ENCODE measurements around the gene AGTPBP1.
A peak's percentile ranks its signal among the peaks of the same experiment; 100 is the strongest.
"Not testable (repeated sequence)": the region's sequence is repeated elsewhere in the genome, so short reads cannot be mapped to it uniquely, and the experiment has no call there.

Gene AGTPBP1

GRCh38 chr9:85639675-85640186 lies 102.0 kb downstream of the AGTPBP1 start:
- DNase-seq (ENCODE audit: low read depth, low spot score) = no peak

- DNase-seq (ENCODE audit: low read depth, low spot score) = no peak
These were observed 109.9 kb downstream of the AGTPBP1 start for GRCh38 chr9:85631809-85632208.

- no peak for DNase-seq (ENCODE audit: low read depth, low spot score)
These were observed 111.1 kb downstream of the AGTPBP1 start for GRCh38 chr9:85630676-85631075.

DNA sequence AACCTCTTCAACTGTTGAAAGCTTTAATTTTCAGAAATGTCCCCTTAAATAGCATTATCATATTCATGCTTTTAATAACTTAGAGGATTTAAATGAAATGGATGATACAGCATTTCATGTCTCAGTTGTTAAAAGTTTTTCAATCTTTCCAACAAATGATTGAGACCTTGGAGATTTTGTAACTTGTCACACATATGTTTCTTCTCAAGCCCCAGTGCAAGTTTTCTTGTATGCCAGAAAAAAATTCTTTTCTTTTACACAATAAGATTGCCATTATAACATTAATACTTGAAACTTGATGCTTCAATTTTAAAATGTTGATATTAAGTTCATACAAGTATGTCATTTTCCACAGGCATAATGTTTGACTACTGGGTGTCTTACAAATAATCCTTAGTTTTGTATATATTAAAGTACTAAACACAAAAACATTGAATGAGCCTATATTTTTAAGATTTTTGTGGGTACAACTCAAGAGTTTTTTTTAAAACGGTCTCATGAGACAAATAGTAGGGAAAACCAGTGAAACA lies 124.5 kb downstream of the AGTPBP1 start:
- DNase-seq (ENCODE audit: low read depth, low spot score) = no peak

DNA sequence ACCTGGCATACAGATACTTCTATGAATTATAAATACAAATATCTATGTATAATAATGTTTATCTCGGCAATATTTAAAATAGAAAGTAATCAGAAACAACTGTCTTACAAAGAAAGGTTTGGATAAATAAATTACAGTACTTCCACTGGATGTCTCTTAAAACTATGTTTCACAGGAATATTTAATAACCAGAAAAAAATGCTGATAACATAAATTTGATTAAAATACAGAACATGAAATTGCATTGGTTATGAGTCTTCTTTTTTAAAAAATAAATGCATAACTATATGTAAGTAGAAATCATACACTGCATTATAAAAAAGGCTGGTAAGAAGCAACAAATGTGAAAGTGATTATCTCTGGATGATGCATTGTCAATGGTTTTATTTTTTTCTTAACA lies 126.0 kb downstream of the AGTPBP1 start:
- no peak for DNase-seq (ENCODE audit: low read depth, low spot score)

- peak; percentile 85 for DNase-seq (ENCODE audit: low read depth, low spot score)
These were observed 131.5 kb downstream of the AGTPBP1 start for GRCh38 chr9:85610074-85610860.

DNA sequence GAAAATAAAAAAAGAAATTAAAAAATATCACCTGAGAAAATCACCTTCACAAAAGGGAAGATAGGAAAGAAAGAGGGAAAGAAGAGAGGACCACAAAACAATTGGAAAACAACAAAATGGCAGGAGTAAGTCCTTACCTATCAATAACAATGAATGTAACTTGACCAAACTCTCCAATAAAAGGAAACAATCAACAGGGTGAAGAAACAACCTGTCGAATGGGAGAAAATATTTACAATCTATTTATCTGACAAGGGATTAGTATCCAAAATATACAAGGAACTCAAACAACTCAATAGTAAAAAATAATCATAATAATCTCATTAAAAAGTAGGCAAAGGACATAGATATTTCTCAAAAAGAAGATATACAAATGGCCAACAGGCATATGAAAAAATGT lies 135.8 kb downstream of the AGTPBP1 start:
- DNase-seq (ENCODE audit: low read depth, low spot score) = no peak

- DNase-seq (ENCODE audit: low read depth, low spot score) = no peak
These were observed 137.8 kb downstream of the AGTPBP1 start for GRCh38 chr9:85603936-85604335.

- DNase-seq (ENCODE audit: low read depth, low spot score) = no peak
These were observed 139.0 kb downstream of the AGTPBP1 start for GRCh38 chr9:85602742-85603141.

DNA sequence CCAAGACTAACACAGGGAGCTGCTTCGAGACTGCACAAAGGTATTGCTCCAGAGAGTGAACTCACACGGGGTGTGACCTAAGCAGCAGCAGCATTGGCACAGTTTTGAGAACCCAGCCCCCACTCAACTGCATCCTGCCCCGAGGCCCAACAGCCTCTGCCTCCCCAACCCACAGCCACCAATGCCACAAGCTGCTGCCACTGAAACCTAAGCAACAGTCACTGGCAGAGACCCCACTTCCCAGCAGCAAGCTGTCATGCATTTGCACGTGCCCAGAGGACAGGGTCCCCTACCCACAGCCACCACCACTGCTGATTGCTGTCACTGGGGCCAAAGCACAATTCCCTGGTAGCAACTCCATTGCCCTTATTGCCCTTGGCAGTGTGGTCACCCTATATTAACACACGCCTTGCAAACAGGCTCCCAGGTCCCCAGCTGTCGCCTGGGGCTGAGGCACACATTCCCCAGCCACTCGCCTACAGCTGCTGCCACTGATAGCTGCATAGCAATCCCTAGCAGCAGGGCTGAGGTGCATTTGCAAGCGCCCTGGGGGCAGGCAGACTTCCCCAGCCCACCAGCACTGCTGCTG lies 141.0 kb downstream of the AGTPBP1 start:
- no peak for DNase-seq (ENCODE audit: low read depth, low spot score)

GRCh38 chr9:85599540-85600105 lies 142.1 kb downstream of the AGTPBP1 start:
- DNase-seq (ENCODE audit: low read depth, low spot score) = peak; percentile 8

DNA sequence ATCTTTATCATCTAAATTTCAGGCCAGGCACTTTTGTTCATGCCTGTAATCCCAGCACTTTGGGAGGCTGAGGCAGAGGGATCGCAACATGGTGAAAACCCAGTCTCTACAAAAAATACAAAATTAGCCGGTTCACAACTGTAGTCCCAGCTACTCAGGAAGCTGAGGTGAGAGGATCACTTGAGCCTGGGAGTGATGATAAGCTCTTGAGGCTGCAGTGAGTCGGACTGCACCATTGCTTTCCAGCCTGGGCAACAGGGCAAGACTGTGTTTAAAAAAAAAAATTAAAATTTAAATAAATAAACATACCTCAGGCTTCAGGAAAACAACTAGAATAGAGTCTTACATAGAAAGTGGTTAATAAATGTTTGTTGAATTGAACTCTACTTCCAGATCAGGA lies 147.4 kb downstream of the AGTPBP1 start:
- no peak for DNase-seq (ENCODE audit: low read depth, low spot score)

DNA sequence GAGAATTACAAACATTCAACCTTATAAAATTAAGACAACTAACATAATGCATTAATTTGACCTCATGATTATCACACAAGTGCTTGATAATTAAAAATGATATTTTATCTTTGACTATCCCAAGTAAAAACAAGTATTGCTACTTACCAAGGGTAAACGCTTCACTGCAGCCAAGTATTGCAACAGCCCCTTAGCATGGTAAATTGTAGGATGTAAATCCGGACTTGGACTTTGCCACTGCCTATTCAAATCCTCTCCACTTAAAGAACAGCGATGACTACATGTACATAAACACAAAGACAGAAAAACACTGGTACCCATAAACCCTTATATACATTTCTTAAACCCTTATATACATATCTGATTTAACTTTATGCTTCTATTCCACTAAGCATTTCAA lies 155.1 kb downstream of the AGTPBP1 start:
- no peak for DNase-seq (ENCODE audit: low read depth, low spot score)

GRCh38 chr9:85577353-85577952 lies 164.3 kb downstream of the AGTPBP1 start:
- no peak for DNase-seq (ENCODE audit: low read depth, low spot score)

DNA sequence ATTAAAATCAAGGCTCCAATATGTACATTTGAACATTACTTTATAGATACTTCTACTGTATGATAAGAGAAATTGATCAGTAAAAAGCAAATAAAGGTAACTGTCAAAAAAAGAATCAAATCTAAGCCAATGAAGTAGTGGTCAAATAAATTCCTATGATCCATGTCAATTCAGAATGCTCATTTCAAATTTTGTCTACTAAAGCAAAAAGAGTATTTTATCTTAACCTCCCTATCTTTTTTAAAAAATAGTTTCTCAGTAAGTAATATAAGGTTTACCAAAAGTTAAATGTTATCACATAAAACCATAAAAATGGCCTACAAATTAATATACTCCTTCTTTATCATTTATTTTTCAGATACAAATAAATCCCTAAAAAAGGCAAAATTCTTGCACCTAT lies 165.9 kb downstream of the AGTPBP1 start:
- DNase-seq (ENCODE audit: low read depth, low spot score) = no peak

DNA sequence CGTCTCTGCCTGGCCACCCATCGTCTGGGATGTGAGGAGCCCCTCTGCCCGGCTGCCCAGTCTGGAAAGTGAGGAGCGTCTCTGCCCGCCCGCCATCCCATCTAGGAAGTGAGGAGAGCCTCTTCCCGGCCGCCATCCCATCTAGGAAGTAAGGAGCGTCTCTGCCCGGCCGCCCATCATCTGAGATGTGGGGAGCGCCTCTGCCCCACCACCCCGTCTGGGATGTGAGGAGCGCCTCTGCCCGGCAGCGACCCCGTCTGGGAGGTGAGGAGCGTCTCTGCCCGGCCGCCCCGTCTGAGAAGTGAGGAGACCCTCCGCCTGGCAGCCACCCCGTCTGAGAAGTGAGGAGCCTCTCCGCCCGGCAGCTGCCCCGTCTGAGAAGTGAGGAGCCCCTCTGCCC lies 168.2 kb downstream of the AGTPBP1 start:
- not testable (repeated sequence) for DNase-seq (ENCODE audit: low read depth, low spot score)

- not testable (repeated sequence) for DNase-seq (ENCODE audit: low read depth, low spot score)
These were observed 168.8 kb downstream of the AGTPBP1 start for GRCh38 chr9:85572917-85573316.

DNA sequence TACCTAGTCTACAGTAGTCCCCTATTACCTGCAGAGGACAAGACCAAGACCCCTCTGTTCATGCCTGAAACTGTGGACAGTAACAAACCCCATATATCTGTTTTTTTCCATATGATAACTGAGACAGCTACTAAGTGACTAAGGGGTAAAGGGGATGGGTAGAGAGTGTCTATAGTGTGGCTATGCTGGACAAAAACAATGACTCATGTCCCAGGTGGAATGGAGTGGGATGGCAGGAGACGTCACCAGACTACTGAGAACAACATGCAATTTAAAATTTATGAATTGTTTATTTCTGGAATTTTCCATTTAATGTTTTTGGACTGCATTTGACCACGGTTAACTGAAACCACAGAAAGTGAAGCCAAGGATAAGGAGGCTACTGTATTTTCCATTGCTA lies 171.8 kb downstream of the AGTPBP1 start:
- peak; percentile 2 for DNase-seq (ENCODE audit: low read depth, low spot score)

GRCh38 chr9:85559526-85559925 lies 182.2 kb downstream of the AGTPBP1 start:
- DNase-seq (ENCODE audit: low read depth, low spot score) = no peak

DNA sequence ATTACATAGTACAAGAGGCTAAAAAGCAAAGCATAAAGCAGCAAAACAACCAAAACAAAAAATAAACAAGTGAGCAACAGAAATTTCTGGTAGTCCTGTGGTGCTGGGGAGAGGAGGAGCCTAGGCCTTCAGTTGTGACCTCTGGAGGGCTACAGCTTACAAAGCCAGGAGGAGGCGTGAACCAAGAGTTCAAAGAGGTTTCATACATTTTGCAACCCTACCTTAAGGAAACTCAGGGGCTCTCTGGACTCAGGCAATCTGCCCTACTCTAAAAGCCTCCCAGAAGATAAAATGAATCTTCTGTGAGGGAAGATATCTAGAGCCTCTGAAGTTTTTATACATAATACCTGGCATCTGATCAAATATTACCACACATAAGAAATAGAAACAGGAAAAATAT lies 187.4 kb downstream of the AGTPBP1 start:
- no peak for DNase-seq (ENCODE audit: low read depth, low spot score)

DNA sequence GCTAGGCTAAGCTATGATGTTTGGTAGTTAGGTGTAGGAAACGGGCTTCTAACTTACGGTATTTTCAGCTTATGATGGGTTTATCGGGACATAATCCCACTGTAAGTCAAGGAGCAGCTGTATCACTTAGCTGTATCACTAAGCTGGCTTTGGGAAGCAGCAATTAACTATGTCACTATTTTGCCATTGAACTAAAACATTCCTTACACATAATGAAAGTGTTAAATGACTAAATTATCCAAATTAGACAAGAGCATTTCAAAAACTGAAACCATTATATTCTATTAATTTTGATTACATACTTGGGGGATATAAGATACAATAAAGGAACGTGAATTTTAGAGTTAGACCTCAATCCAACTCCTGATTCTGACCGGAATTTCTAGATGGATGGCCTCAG lies 188.3 kb downstream of the AGTPBP1 start:
- DNase-seq (ENCODE audit: low read depth, low spot score) = no peak

- no peak for DNase-seq (ENCODE audit: low read depth, low spot score)
These were observed 194.2 kb downstream of the AGTPBP1 start for GRCh38 chr9:85547599-85547998.

Measured in astrocyte of the hippocampus (primary cell).